ENCODE measurements around the gene HILPDA. TPM values are rescaled to one million over a fixed set of nuclear protein-coding genes. Genes with fewer than 3 reads are reported as not detected.

Gene HILPDA
- total RNA-seq, 2 experiments from 2014 or later: 1.7 TPM

DNA sequence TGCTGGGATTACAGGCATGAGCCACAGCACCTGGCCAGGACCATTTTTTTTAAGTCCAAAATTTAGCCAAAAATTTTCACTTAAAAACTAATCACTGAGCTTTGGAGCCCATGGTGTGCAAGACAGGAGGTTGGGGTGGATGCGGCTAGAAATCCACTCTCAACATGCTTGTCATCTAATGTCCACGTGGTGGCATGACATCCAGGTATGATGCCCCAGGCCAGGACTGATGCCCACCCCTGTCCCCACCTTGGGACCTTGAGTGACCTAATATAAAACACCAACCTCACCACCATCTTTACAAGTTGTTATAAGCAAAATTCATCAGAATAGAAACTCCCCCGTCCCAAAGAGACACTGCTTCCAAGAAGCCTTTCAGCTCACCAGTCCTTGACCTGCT, 25.5 kb upstream of the HILPDA start:
- H3K4me3 Mint-ChIP-seq: no peak overlapping the region
- Histone ChIP-seq H3K4me1 (ENCODE audit: insufficient read depth, low read length) (peaks cover 2% of the 10 kb centered on the region), H3K4me3 (ENCODE audit: low read length) (no peak overlapping the region), H3K9me3 (ENCODE audit: control insufficient read depth in 1 of 2, insufficient read depth in 1 of 2, low read length in 2 of 2) (no peaks in the 10 kb centered on the region), H3K36me3 (ENCODE audit: insufficient read depth, low read length) (no peaks in the 10 kb centered on the region), H3K27me3 (ENCODE audit: control insufficient read depth in 1 of 2, insufficient read depth in 2 of 2, low read length in 2 of 2) (peaks cover 0 to 10% of the 10 kb centered on the region in 2 experiments), H3K27ac (ENCODE audit: low read depth in 1 of 2, low read length in 2 of 2) (no peak overlapping the region)
- H3K4me1 Mint-ChIP-seq (ENCODE audit: low read depth): no peaks in the 10 kb centered on the region
- H3K27me3 Mint-ChIP-seq: peaks cover 8% of the 10 kb centered on the region
- DNase-seq: no peak
- intact Hi-C loops (cut with DNase I, micrococcal nuclease): no loop called here
- no peaks in the 10 kb centered on the region for H3K9me3 Mint-ChIP-seq
- no peak overlapping the region for H3K27ac Mint-ChIP-seq
- POLR2A ChIA-PET: no interaction called here
- CTCF ChIA-PET: interaction anchor here (0.9 to 5.3 kb wide), 3 partner anchors 23 to 30 kb away, joined by 3 to 39 read pairs (median 3); partner anchors contain the start of gene HILPDA
- TF ChIP-seq, protein P1, sequence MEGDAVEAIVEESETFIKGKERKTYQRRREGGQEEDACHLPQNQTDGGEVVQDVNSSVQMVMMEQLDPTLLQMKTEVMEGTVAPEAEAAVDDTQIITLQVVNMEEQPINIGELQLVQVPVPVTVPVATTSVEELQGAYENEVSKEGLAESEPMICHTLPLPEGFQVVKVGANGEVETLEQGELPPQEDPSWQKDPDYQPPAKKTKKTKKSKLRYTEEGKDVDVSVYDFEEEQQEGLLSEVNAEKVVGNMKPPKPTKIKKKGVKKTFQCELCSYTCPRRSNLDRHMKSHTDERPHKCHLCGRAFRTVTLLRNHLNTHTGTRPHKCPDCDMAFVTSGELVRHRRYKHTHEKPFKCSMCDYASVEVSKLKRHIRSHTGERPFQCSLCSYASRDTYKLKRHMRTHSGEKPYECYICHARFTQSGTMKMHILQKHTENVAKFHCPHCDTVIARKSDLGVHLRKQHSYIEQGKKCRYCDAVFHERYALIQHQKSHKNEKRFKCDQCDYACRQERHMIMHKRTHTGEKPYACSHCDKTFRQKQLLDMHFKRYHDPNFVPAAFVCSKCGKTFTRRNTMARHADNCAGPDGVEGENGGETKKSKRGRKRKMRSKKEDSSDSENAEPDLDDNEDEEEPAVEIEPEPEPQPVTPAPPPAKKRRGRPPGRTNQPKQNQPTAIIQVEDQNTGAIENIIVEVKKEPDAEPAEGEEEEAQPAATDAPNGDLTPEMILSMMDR (IDR thresholded peaks at IDR 0.05): no peak
- ATAC-seq (ENCODE audit: poor library complexity): no peak
- no peaks in the 10 kb centered on the region for H3K36me3 Mint-ChIP-seq (ENCODE audit: low read depth)

DNA sequence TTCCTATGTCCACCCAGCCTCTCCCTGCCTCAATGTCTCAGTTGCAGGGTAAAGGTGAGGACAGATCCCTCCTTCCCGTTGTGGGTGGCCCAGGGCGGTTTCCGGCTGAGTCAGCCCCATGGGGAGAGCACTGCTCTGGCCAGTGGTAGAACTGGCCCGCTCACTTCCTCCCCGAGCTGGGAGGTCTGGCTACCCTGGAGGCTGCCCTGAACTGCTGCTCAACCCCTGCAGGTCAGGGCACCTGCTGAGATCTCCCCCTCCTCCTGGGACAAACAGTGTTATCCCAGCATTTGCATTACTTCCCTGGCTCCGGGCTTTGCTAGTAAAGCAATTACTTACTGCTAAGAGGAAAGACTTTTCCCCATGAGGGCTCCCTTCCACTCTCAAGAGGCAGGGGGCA, 24.5 kb upstream of the HILPDA start:
- Mint-ChIP-seq H3K27me3 (peaks cover 8% of the 10 kb centered on the region), H3K4me1 (ENCODE audit: low read depth) (no peaks in the 10 kb centered on the region), H3K27ac (no peak overlapping the region), H3K4me3 (no peak overlapping the region), H3K9me3 (no peaks in the 10 kb centered on the region), H3K36me3 (ENCODE audit: low read depth) (no peaks in the 10 kb centered on the region)
- no peak overlapping the region for H3K4me3 ChIP-seq (ENCODE audit: low read length)
- ATAC-seq (ENCODE audit: poor library complexity): no peak
- peaks cover 0 to 10% of the 10 kb centered on the region in 2 experiments for H3K27me3 ChIP-seq (ENCODE audit: control insufficient read depth in 1 of 2, insufficient read depth in 2 of 2, low read length in 2 of 2)
- H3K9me3 ChIP-seq (ENCODE audit: control insufficient read depth in 1 of 2, insufficient read depth in 1 of 2, low read length in 2 of 2): no peaks in the 10 kb centered on the region
- CTCF ChIA-PET: interaction anchor here (5.3 kb wide), 1 partner anchor 29 kb away, joined by 39 read pairs; no protein-coding TSS in a partner anchor
- DNase-seq: no peak
- no peak overlapping the region for H3K27ac ChIP-seq (ENCODE audit: low read depth in 1 of 2, low read length in 2 of 2)
- TF ChIP-seq, protein P1 (IDR thresholded peaks at IDR 0.05): no peak
- peaks cover 2% of the 10 kb centered on the region for H3K4me1 ChIP-seq (ENCODE audit: insufficient read depth, low read length)
- intact Hi-C loops (cut with DNase I, micrococcal nuclease): no loop called here
- no peaks in the 10 kb centered on the region for H3K36me3 ChIP-seq (ENCODE audit: insufficient read depth, low read length)
- POLR2A ChIA-PET: no interaction called here

DNA sequence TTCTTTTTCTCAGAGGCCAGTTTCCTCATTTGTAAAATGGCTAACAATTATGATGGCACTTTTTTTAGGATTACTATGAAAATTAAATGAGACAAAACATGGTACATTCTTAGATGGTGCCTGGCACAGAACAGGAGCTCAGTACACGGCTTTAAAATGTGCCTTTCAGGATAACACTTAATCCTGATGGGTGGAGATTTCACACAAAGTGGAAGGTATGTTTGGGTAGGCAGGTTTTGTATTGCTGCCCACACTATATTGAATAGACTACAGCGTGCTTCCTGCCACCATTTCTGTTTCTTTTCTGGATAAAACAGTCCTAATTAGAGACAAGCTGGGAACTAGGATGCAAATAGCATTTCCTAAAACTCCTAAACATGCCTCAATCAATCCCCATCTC, 23.9 kb upstream of the HILPDA start:
- intact Hi-C loops (cut with DNase I, micrococcal nuclease): no loop called here
- no peak for DNase-seq
- CTCF ChIA-PET: interaction anchor here (5.3 kb wide), 1 partner anchor 28 kb away, joined by 39 read pairs; no protein-coding TSS in a partner anchor
- Mint-ChIP-seq H3K4me3 (no peak overlapping the region), H3K36me3 (ENCODE audit: low read depth) (no peaks in the 10 kb centered on the region), H3K4me1 (ENCODE audit: low read depth) (no peaks in the 10 kb centered on the region), H3K27me3 (peaks cover 8% of the 10 kb centered on the region), H3K9me3 (no peaks in the 10 kb centered on the region), H3K27ac (no peak overlapping the region)
- POLR2A ChIA-PET: no interaction called here
- no peak for ATAC-seq (ENCODE audit: poor library complexity)
- Histone ChIP-seq H3K4me1 (ENCODE audit: insufficient read depth, low read length) (peaks cover 2% of the 10 kb centered on the region), H3K36me3 (ENCODE audit: insufficient read depth, low read length) (no peaks in the 10 kb centered on the region), H3K4me3 (ENCODE audit: low read length) (no peak overlapping the region), H3K27me3 (ENCODE audit: control insufficient read depth in 1 of 2, insufficient read depth in 2 of 2, low read length in 2 of 2) (peaks cover 0 to 10% of the 10 kb centered on the region in 2 experiments), H3K9me3 (ENCODE audit: control insufficient read depth in 1 of 2, insufficient read depth in 1 of 2, low read length in 2 of 2) (no peaks in the 10 kb centered on the region), H3K27ac (ENCODE audit: low read depth in 1 of 2, low read length in 2 of 2) (no peak overlapping the region)
- TF ChIP-seq, protein P1 (IDR thresholded peaks at IDR 0.05): no peak
